ENCODE data around the gene SORBS2. TPM values are rescaled to one million over a fixed set of nuclear protein-coding genes. Genes with fewer than 3 reads are reported as not detected.

SORBS2 gene
- total and polyA plus RNA-seq, 2 of the 8 experiments (the other 6 are each of a cell fraction or from before 2014, with no cell fraction given) = 73.0 to 87.1 TPM

- H2AK5ac ChIP-seq (ENCODE audit: low read depth, low read length) = no peak overlapping the region
- no peak overlapping the region for H3K56ac ChIP-seq (replicated peaks; ENCODE audit: insufficient read length, low read depth, low read length)
- peaks cover 0 to 12% (median 0%) of the 10 kb centered on the region in 4 experiments; a peak in 3 of 8 replicates for H3K36me3 ChIP-seq (ENCODE audit: control insufficient read depth in 2 of 4, insufficient read depth in 4 of 4, low read length in 3 of 4)
- peak overlapping the region; percentile 24 for H2BK120ac ChIP-seq (replicated peaks; ENCODE audit: low read depth, low read length)
- no peak for FAIRE-seq
- H3K23me2 ChIP-seq (ENCODE audit: low read depth, low read length) = peaks cover 6% of the 10 kb centered on the region; the same call in 1 of the 2 replicates
- H3K4me1 ChIP-seq (replicated peaks in 1 of 4; ENCODE audit: control insufficient read depth in 3 of 4, insufficient read depth in 4 of 4, low read length in 3 of 4) = peaks cover 3 to 24% (median 19%) of the 10 kb centered on the region in 4 experiments
- H2AFZ ChIP-seq (ENCODE audit: low read length) = no peak overlapping the region
- H2BK15ac ChIP-seq (ENCODE audit: low read length) = no peak overlapping the region
- no peaks in the 10 kb centered on the region; the same call in 1 of the 2 replicates for H3K79me1 ChIP-seq (ENCODE audit: low read depth, low read length)
- no peak for DNase-seq (ENCODE audit: low read depth in 1 of 2, low spot score in 2 of 2)
- no peak overlapping the region for H3K4me3 ChIP-seq (ENCODE audit: extremely low read depth in 1 of 4, insufficient read depth in 2 of 4, low read depth in 3 of 4, low read length in 4 of 4)
- H3K4ac ChIP-seq (replicated peaks; ENCODE audit: insufficient read length, low read depth, low read length) = no peak overlapping the region
- H3K23ac ChIP-seq (ENCODE audit: insufficient read length) = no peak overlapping the region
- H3K79me2 ChIP-seq (ENCODE audit: control insufficient read depth in 1 of 2, insufficient read depth in 2 of 2, low read length in 2 of 2) = peaks cover 0 to 16% of the 10 kb centered on the region in 2 experiments; a peak in 2 of 4 replicates
- H4K5ac ChIP-seq (ENCODE audit: insufficient read length, low read depth, low read length) = no peak overlapping the region
- 0 out of 2 replicates have a peak overlapping the region, but pooled peaks have one; percentile 41 for H2BK5ac ChIP-seq (ENCODE audit: low read depth, low read length)
- H3K27ac ChIP-seq (ENCODE audit: low read depth, low read length) = no peak overlapping the region
- peak overlapping the region; percentile 44; the same call in 1 of the 2 replicates for H2BK20ac ChIP-seq (ENCODE audit: low read length)
- H4K20me1 ChIP-seq (replicated peaks in 1 of 2; ENCODE audit: control insufficient read depth in 1 of 2, insufficient read depth in 2 of 2, low read length in 2 of 2) = peaks cover 0 to 2% of the 10 kb centered on the region in 2 experiments
- CTCF ChIA-PET (ENCODE audit: partially characterized antibody) = no interaction called here
- no peak overlapping the region for H3K14ac ChIP-seq (ENCODE audit: insufficient read length)
- peak overlapping the region; percentile 72; the same call in 1 of the 2 replicates for H3K18ac ChIP-seq (ENCODE audit: extremely low read depth, low read length)
- POLR2A ChIA-PET (ENCODE audit: partially characterized antibody) = interaction anchor here (2.6 kb wide), 1 partner anchor 11 kb away, joined by 7 read pairs; no protein-coding TSS in a partner anchor
- no peak overlapping the region for H4K8ac ChIP-seq (ENCODE audit: extremely low read depth, insufficient read depth, low read length)
- peak overlapping the region; percentile 52 for H4K91ac ChIP-seq (replicated peaks; ENCODE audit: insufficient read length, low read length)
- H3K27me3 ChIP-seq (replicated peaks in 1 of 4; ENCODE audit: control insufficient read depth in 3 of 4, extremely low read depth in 1 of 4, insufficient read depth in 3 of 4, low read length in 3 of 4) = no peaks in the 10 kb centered on the region
- H3K9me3 ChIP-seq (ENCODE audit: insufficient read depth in 2 of 2, low read depth in 1 of 2, low read length in 1 of 2) = peaks cover 0 to 2% of the 10 kb centered on the region in 2 experiments; a peak in 2 of 4 replicates
- WGBS, 2 experiments (ENCODE audit: extremely low coverage in 1 of 2, insufficient coverage in 1 of 2, insufficient read length in 1 of 2, insufficient replicate concordance in 2 of 2, low coverage in 1 of 2, low lambda C conversion rate in 2 of 2, missing lambda C conversion rate in 1 of 2) = 88% methylated on average over 21 of the region's 21 CpGs; no CpG with 5 or more reads in 1 of the 2 experiments
- H3K4me2 ChIP-seq (ENCODE audit: insufficient read depth in 1 of 2, low read depth in 2 of 2, low read length in 2 of 2) = no peak overlapping the region
- no peak overlapping the region for H3K9ac ChIP-seq (replicated peaks in 1 of 4; ENCODE audit: extremely low read depth in 1 of 4, low read depth in 3 of 4, low read length in 3 of 4)
- peak overlapping the region; percentile 89; the same call in 1 of the 2 replicates for H2BK12ac ChIP-seq (ENCODE audit: low read depth, low read length)
- no peak for TF ChIP-seq ZNF274 (IDR thresholded peaks at IDR 0.05; ENCODE audit: borderline replicate concordance, extremely low read depth, low read length)
- TF ChIP-seq ATF3 (IDR thresholded peaks at IDR 0.05; ENCODE audit: insufficient read depth, low read depth, low read length) = no peak
- TF ChIP-seq SUZ12 (IDR thresholded peaks at IDR 0.05; ENCODE audit: low read length) = no peak
- TF ChIP-seq CTCF (IDR thresholded peaks at IDR 0.05; ENCODE audit: control extremely low read depth in 1 of 3, insufficient read depth in 1 of 3, low read depth in 1 of 3, low read length in 3 of 3) = no peak
- TF ChIP-seq BACH1 (IDR thresholded peaks at IDR 0.05; ENCODE audit: low read length) = no peak
- no peak for TF ChIP-seq ASH2L (IDR thresholded peaks at IDR 0.05; ENCODE audit: low read length)
- no peak for TF ChIP-seq SRF (IDR thresholded peaks at IDR 0.05; ENCODE audit: low read depth, low read length)
- no peak for TF ChIP-seq CBX8 (IDR thresholded peaks at IDR 0.05; ENCODE audit: borderline replicate concordance, low read depth, low read length)
- TF ChIP-seq RFX5 (IDR thresholded peaks at IDR 0.05; ENCODE audit: borderline replicate concordance, low read depth, low read length) = no peak
- no peak for TF ChIP-seq SP2 (IDR thresholded peaks at IDR 0.05; ENCODE audit: low read length)
Observed at GRCh38 chr4:185737489-185738037, 74.4 kb downstream of the SORBS2 start.
